Neuronal stem cell (in vitro differentiated cells): ENCODE results near the gene MCC.

Source experiments
- DNase-seq: peaks from one replicate; pipeline ENCODE4 v3.0.0-alpha.2; 2013; ENCODE audit warnings: low spot score
- H2AFZ ChIP-seq: one replicate; pipeline ENCODE4 v1.6.1; 2013; ENCODE audit warnings: mild to moderate bottlenecking, low read length, inconsistent platforms
- H2AK5ac ChIP-seq: 2 replicates; pipeline ENCODE4 v1.6.1; 2013; ENCODE audit warnings: low read depth, mild to moderate bottlenecking, inconsistent platforms, low read length, moderate library complexity, mixed read lengths
- H2BK120ac ChIP-seq: 2 replicates; pipeline ENCODE4 v1.6.1; 2013; ENCODE audit warnings: low read depth, mild to moderate bottlenecking, inconsistent platforms, low read length, moderate library complexity, mixed read lengths
- H2BK12ac ChIP-seq: one replicate; pipeline ENCODE4 v1.6.1; 2013; ENCODE audit warnings: low read length, inconsistent platforms
- H2BK15ac ChIP-seq: 2 replicates; pipeline ENCODE4 v1.6.1; 2013; ENCODE audit warnings: mild to moderate bottlenecking, low read length, inconsistent platforms, mixed read lengths
- H2BK5ac ChIP-seq: one replicate; pipeline ENCODE4 v1.6.1; 2013; ENCODE audit warnings: inconsistent platforms, mild to moderate bottlenecking, low read length, moderate library complexity
- H3K14ac ChIP-seq: one replicate; pipeline ENCODE4 v1.6.1; 2013; ENCODE audit warnings: low read length, inconsistent platforms
- H3K18ac ChIP-seq: 2 replicates; pipeline ENCODE4 v1.6.1; 2013; ENCODE audit warnings: low read length, inconsistent platforms
- H3K23ac ChIP-seq: 2 replicates; pipeline ENCODE4 v1.6.1; 2013; ENCODE audit warnings: low read depth, mild to moderate bottlenecking, mixed read lengths, low read length, inconsistent platforms; ENCODE audit not compliant: poor library complexity
- H3K27ac ChIP-seq: replicated peaks from 3 replicates; pipeline ENCODE4 v1.5.1; 2013; ENCODE audit warnings: low read length, inconsistent platforms
- H3K27me3 ChIP-seq, 3 experiments: 2 replicates each; pipeline ENCODE4 v1.6.1; 2013; ENCODE audit warnings: low read length in 3 of 3, mild to moderate bottlenecking in 2 of 3, inconsistent platforms in 1 of 3, low read depth in 1 of 3, mixed read lengths in 1 of 3, moderate library complexity in 1 of 3; ENCODE audit not compliant: control insufficient read depth in 3 of 3, insufficient read depth in 3 of 3
- H3K36me3 ChIP-seq, 2 donors: replicated peaks in 1 of 2; 2 replicates each; pipeline ENCODE4 v1.6.1; 2013; ENCODE audit warnings: low read length in 2 of 2; ENCODE audit not compliant: control insufficient read depth in 2 of 2, insufficient read depth in 2 of 2
- H3K4ac ChIP-seq: 2 replicates; pipeline ENCODE4 v1.6.1; 2013; ENCODE audit warnings: inconsistent platforms, mild to moderate bottlenecking, low read length, moderate library complexity
- H3K4me1 ChIP-seq, 2 donors: 1 replicate in 1 of 2; 2 replicates in 1 of 2; pipeline ENCODE4 v1.6.1; 2013; ENCODE audit warnings: low read length in 2 of 2, low read depth in 1 of 2; ENCODE audit not compliant: control insufficient read depth in 2 of 2, insufficient read depth in 1 of 2
- H3K4me2 ChIP-seq: one replicate; pipeline ENCODE4 v1.6.1; 2013; ENCODE audit warnings: mild to moderate bottlenecking, low read length, inconsistent platforms; ENCODE audit not compliant: insufficient read depth, poor library complexity, severe bottlenecking
- H3K4me3 ChIP-seq, 2 donors: 2 replicates each; pipeline ENCODE4 v1.5.1; 2013; ENCODE audit warnings: low read length in 2 of 2, mild to moderate bottlenecking in 2 of 2, inconsistent platforms in 1 of 2, moderate library complexity in 1 of 2
- H3K79me1 ChIP-seq: one replicate; pipeline ENCODE4 v1.6.1; 2013; ENCODE audit warnings: low read depth, mild to moderate bottlenecking, inconsistent platforms, low read length, moderate library complexity
- H3K9ac ChIP-seq: one replicate; pipeline ENCODE4 v1.6.1; 2013; ENCODE audit warnings: mild to moderate bottlenecking, low read depth, low read length, inconsistent platforms; ENCODE audit not compliant: poor library complexity
- H3K9me3 ChIP-seq, 2 donors: replicated peaks in 1 of 2; 2 replicates each; pipeline versions ENCODE3 to v1.6.1; 2013; ENCODE audit warnings: low read length in 2 of 2, mild to moderate bottlenecking in 2 of 2, inconsistent platforms in 1 of 2, low read depth in 1 of 2, mixed read lengths in 1 of 2, moderate library complexity in 1 of 2; ENCODE audit not compliant: control insufficient read depth in 2 of 2, insufficient read depth in 1 of 2
- H4K8ac ChIP-seq: one replicate; pipeline ENCODE4 v1.6.1; 2013; ENCODE audit warnings: low read depth, mild to moderate bottlenecking, inconsistent platforms, low read length, moderate library complexity
- H4K91ac ChIP-seq: one replicate; pipeline ENCODE4 v1.6.1; 2013; ENCODE audit warnings: low read length, low read depth, mild to moderate bottlenecking, inconsistent platforms; ENCODE audit not compliant: poor library complexity
- WGBS, 2 donors: extraction: QIAGEN DNeasy Blood & Tissue Kit; methylation state at CpG; one replicate each; pipeline ENCODE4 v1.1.7; 2013; ENCODE audit warnings: missing lambda C conversion rate in 2 of 2, mixed read lengths in 1 of 2; ENCODE audit not compliant: insufficient read length in 2 of 2, insufficient replicate concordance in 1 of 2; ENCODE audit errors: extremely low coverage in 2 of 2; 5-methylcytosine and 5-hydroxymethylcytosine counted together

Gene MCC

DNA sequence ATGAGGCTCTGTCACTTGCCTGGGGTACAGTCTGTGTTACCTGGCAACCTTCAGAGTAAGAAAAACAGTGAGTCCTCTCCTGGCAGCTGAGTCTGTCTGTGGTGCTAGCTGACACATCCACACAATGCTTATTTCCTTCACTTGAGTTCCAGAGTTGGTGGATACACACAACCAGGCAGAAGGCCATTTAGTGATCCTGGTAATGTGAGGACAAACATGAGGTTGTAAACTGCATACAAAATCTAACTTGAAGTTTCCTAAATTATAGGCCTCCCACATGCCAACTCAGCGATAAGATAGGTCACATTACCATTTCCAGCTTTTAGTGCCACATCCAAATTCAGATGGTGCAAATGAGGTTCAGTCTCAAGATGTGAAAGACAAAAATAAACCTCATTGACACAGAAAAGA lies 386.1 kb downstream of the MCC start:
- no peaks in the 10 kb centered on the region for H3K79me1 ChIP-seq
- H3K36me3 ChIP-seq: no peaks in the 10 kb centered on the region
- H4K91ac ChIP-seq: no peak overlapping the region
- H3K14ac ChIP-seq: no peak overlapping the region
- no peak overlapping the region for H2BK5ac ChIP-seq
- no peak for DNase-seq
- H3K4me1 ChIP-seq: peaks cover 0 to 1% of the 10 kb centered on the region in 2 donors
- H3K9ac ChIP-seq: no peak overlapping the region
- WGBS, 2 donors: no CpG with 5 or more reads among the region's 1 CpG
- no peak overlapping the region for H3K4me3 ChIP-seq
- H2BK120ac ChIP-seq: no peak overlapping the region
- H2AFZ ChIP-seq: no peak overlapping the region
- H3K4me2 ChIP-seq: no peak overlapping the region
- no peak overlapping the region for H3K18ac ChIP-seq
- H3K27me3 ChIP-seq: no peaks in the 10 kb centered on the region
- no peak overlapping the region for H2AK5ac ChIP-seq
- H3K23ac ChIP-seq: no peak overlapping the region
- H2BK12ac ChIP-seq: no peak overlapping the region
- no peak overlapping the region for H3K27ac ChIP-seq
- H2BK15ac ChIP-seq: no peak overlapping the region
- H3K9me3 ChIP-seq: no peaks in the 10 kb centered on the region
- H3K4ac ChIP-seq: no peak overlapping the region
- no peak overlapping the region for H4K8ac ChIP-seq

DNA sequence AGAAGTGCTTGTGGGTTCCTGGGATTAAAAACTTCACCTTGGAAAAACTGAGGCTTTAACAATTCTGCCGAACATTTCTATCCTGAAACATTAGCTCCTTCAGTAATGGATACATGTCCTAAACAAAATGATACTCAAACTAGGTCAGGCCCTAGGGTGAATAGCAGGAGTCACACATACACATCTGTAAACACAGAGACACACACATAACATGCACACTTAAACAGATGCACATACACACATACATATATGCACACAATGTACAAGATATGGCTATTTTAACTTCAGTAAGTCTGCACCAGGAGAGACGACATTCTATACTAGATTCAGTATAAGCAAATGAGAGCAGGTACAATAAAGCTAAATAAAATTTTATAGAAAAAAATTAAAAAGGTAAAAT lies 387.3 kb downstream of the MCC start:
- H2AFZ ChIP-seq: no peak overlapping the region
- H4K91ac ChIP-seq: no peak overlapping the region
- no peak overlapping the region for H3K23ac ChIP-seq
- H3K4me3 ChIP-seq: no peak overlapping the region
- no peak overlapping the region for H3K14ac ChIP-seq
- no peak overlapping the region for H2BK15ac ChIP-seq
- no peak overlapping the region for H3K4me2 ChIP-seq
- H3K4me1 ChIP-seq: peaks cover 0 to 1% of the 10 kb centered on the region in 2 donors
- H3K27me3 ChIP-seq: no peaks in the 10 kb centered on the region
- H2BK5ac ChIP-seq: no peak overlapping the region
- no peak for DNase-seq
- H2AK5ac ChIP-seq: no peak overlapping the region
- no peaks in the 10 kb centered on the region for H3K9me3 ChIP-seq
- no peak overlapping the region for H3K18ac ChIP-seq
- H3K79me1 ChIP-seq: no peaks in the 10 kb centered on the region
- H3K36me3 ChIP-seq: no peaks in the 10 kb centered on the region
- no peak overlapping the region for H3K27ac ChIP-seq
- H2BK12ac ChIP-seq: no peak overlapping the region
- no peak overlapping the region for H3K4ac ChIP-seq
- WGBS, 2 donors: no CpG with 5 or more reads among the region's 2 CpGs
- H4K8ac ChIP-seq: no peak overlapping the region
- H3K9ac ChIP-seq: no peak overlapping the region
- no peak overlapping the region for H2BK120ac ChIP-seq

DNA sequence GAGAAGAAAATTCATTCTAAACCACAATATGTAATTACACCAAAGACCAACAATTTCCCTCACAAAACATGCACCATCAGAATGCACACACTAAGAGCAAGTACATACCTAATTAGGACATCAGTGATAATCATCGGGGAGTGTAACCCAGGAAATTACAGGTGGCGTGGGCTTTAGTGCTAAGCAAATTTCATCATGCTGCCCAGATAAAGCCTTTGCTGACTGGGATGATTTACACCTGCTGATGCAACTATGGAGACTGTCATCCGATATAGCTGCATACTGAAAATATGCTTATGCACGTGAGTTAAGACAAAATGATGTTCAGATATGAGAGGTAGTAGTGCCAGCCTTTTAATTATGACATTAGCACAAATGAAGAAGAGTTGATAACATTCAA lies 388.4 kb downstream of the MCC start:
- DNase-seq: no peak
- no peak overlapping the region for H3K9ac ChIP-seq
- no peak overlapping the region for H2BK5ac ChIP-seq
- H3K27me3 ChIP-seq: no peaks in the 10 kb centered on the region
- H4K91ac ChIP-seq: no peak overlapping the region
- H3K27ac ChIP-seq: no peak overlapping the region
- H3K4ac ChIP-seq: no peak overlapping the region
- no peak overlapping the region for H2AK5ac ChIP-seq
- no peak overlapping the region for H2BK12ac ChIP-seq
- no peak overlapping the region for H3K14ac ChIP-seq
- no peak overlapping the region for H2AFZ ChIP-seq
- no peaks in the 10 kb centered on the region for H3K36me3 ChIP-seq
- H3K9me3 ChIP-seq: no peaks in the 10 kb centered on the region
- H4K8ac ChIP-seq: no peak overlapping the region
- no peaks in the 10 kb centered on the region for H3K79me1 ChIP-seq
- no peak overlapping the region for H2BK120ac ChIP-seq
- no peak overlapping the region for H3K4me2 ChIP-seq
- H3K4me1 ChIP-seq: peaks cover 0 to 1% of the 10 kb centered on the region in 2 donors
- no peak overlapping the region for H2BK15ac ChIP-seq
- H3K18ac ChIP-seq: no peak overlapping the region
- H3K4me3 ChIP-seq: no peak overlapping the region
- WGBS, 2 donors: no CpG with 5 or more reads among the region's 4 CpGs
- H3K23ac ChIP-seq: no peak overlapping the region

DNA sequence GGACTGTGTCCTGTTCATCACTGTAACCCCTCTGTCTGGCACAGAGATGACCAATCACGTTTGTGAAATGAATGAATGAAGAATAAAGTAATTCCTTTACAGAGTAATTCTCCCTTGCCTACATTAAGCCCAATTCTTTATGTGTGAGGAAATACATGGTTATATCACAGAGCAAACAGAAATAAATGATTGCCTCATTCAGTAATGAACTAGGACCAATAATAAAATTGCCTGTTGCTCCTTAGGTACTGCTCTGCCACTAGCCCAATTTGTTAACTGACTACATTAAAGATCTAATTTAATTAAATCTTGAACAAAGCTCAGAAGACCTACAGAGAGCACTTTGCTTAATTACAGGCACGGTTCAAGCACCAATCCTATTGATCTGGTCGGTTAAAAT lies 389.9 kb downstream of the MCC start:
- no peaks in the 10 kb centered on the region for H3K9me3 ChIP-seq
- H3K9ac ChIP-seq: no peak overlapping the region
- no peak overlapping the region for H4K91ac ChIP-seq
- H2BK12ac ChIP-seq: no peak overlapping the region
- no peak overlapping the region for H3K18ac ChIP-seq
- H3K27ac ChIP-seq: no peak overlapping the region
- no peak overlapping the region for H3K23ac ChIP-seq
- H2BK5ac ChIP-seq: no peak overlapping the region
- DNase-seq: no peak
- no CpG with 5 or more reads among the region's 3 CpGs for WGBS, 2 donors
- H4K8ac ChIP-seq: no peak overlapping the region
- no peak overlapping the region for H2AFZ ChIP-seq
- no peak overlapping the region for H2BK120ac ChIP-seq
- peaks cover 0 to 1% of the 10 kb centered on the region in 2 donors for H3K4me1 ChIP-seq
- H2AK5ac ChIP-seq: no peak overlapping the region
- H2BK15ac ChIP-seq: no peak overlapping the region
- H3K36me3 ChIP-seq: no peaks in the 10 kb centered on the region
- no peaks in the 10 kb centered on the region for H3K27me3 ChIP-seq
- no peak overlapping the region for H3K4me2 ChIP-seq
- H3K14ac ChIP-seq: no peak overlapping the region
- no peaks in the 10 kb centered on the region for H3K79me1 ChIP-seq
- no peak overlapping the region for H3K4ac ChIP-seq
- H3K4me3 ChIP-seq: no peak overlapping the region
